Endodermal cell (in vitro differentiated cells): ENCODE data around the gene RBMS2. TPM values are rescaled to one million over a fixed set of nuclear protein-coding genes. Genes with fewer than 3 reads are reported as not detected.
"Not testable (repeated sequence)": the region's sequence is repeated elsewhere in the genome, so short reads cannot be mapped to it uniquely, and the experiment has no call there.

Experiments used
- DNase-seq: peaks from one replicate; pipeline ENCODE4 v3.0.0-alpha.2; 2017
- H3K27ac ChIP-seq: 2 replicates; pipeline ENCODE4 v1.5.1; 2013; ENCODE audit warnings: mild to moderate bottlenecking, low read depth, low read length, moderate library complexity
- H3K27me3 ChIP-seq: 2 replicates; pipeline ENCODE4 v1.6.1; 2013; ENCODE audit warnings: mild to moderate bottlenecking, low read length, moderate library complexity; ENCODE audit not compliant: insufficient read depth, control insufficient read depth, poor library complexity, severe bottlenecking
- H3K36me3 ChIP-seq: 2 replicates; pipeline ENCODE4 v1.7.0; 2013; ENCODE audit warnings: mild to moderate bottlenecking, low read length, moderate library complexity; ENCODE audit not compliant: control insufficient read depth, insufficient read depth
- H3K4me1 ChIP-seq: one replicate; pipeline ENCODE4 v1.7.0; 2013; ENCODE audit warnings: low read length; ENCODE audit not compliant: control insufficient read depth, insufficient read depth
- H3K4me3 ChIP-seq: 2 replicates; pipeline ENCODE4 v1.5.1; 2013; ENCODE audit warnings: mild to moderate bottlenecking, low read length, moderate library complexity
- H3K9ac ChIP-seq: 2 replicates; pipeline ENCODE4 v1.6.1; 2013; ENCODE audit warnings: mild to moderate bottlenecking, low read length, moderate library complexity; ENCODE audit not compliant: poor library complexity, severe bottlenecking; ENCODE audit errors: extremely low read depth
- H3K9me3 ChIP-seq: 2 replicates; pipeline ENCODE4 v1.6.1; 2013; ENCODE audit warnings: mild to moderate bottlenecking, low read length, moderate library complexity; ENCODE audit not compliant: control insufficient read depth
- H3K27ac Mint-ChIP-seq: 2 replicates; pipeline ENCODE4 v1.8.0; 2020; ENCODE audit warnings: mixed read lengths
- H3K27me3 Mint-ChIP-seq: 2 replicates; pipeline ENCODE4 v1.8.0; 2021; ENCODE audit warnings: mild to moderate bottlenecking, mixed read lengths; ENCODE audit not compliant: insufficient read depth
- H3K36me3 Mint-ChIP-seq: 2 replicates; pipeline ENCODE4 v1.8.0; 2020; ENCODE audit warnings: low read depth, mixed read lengths
- H3K4me1 Mint-ChIP-seq: 2 replicates; pipeline ENCODE4 v1.8.0; 2020; ENCODE audit warnings: mixed read lengths
- H3K4me3 Mint-ChIP-seq: 2 replicates; pipeline ENCODE4 v1.8.0; 2020; ENCODE audit warnings: mild to moderate bottlenecking, moderate library complexity, mixed read lengths
- H3K9me3 Mint-ChIP-seq: 2 replicates; pipeline ENCODE4 v1.8.0; 2020; ENCODE audit warnings: mild to moderate bottlenecking, mixed read lengths
- CTCF ChIP-seq: fragments of 200-600 bp; sonication (generic); conservative IDR thresholded peaks from 2 replicates; pipeline ENCODE4 v1.5.0; 2021; ENCODE audit warnings: antibody characterized with exemption, mild to moderate bottlenecking
- WGBS, 2 experiments: methylation state at CpG; one replicate each; pipeline versions ENCODE4 v1.1.5 to v1.1.7; 2013; ENCODE audit warnings: missing lambda C conversion rate in 2 of 2, mixed read lengths in 1 of 2; ENCODE audit not compliant: insufficient coverage in 1 of 2, insufficient read length in 1 of 2; 5-methylcytosine and 5-hydroxymethylcytosine counted together
- total RNA-seq, 2 donors: library from RNA; stranded (reverse); fragmentation: NEBNext Ultra II Directional in 1 of 2; extraction: Animal tissue kit (Norgen Biotek cat#: 25700) in 1 of 2; gene quantifications; 2 replicates in 1 of 2; 3 replicates in 1 of 2; pipeline ENCODE4 v1.2.1, GENCODE V29; 2021

The RBMS2 gene
- total RNA-seq, 2 donors from 2014 or later, result 26.3 to 33.8 TPM

- H3K4me3 Mint-ChIP-seq, H3K4me1 ChIP-seq, H3K27ac Mint-ChIP-seq, H3K36me3 Mint-ChIP-seq, H3K27ac ChIP-seq, H3K4me1 Mint-ChIP-seq, H3K36me3 ChIP-seq, H3K27me3 ChIP-seq, H3K4me3 ChIP-seq, H3K9ac ChIP-seq: not testable (repeated sequence)
- WGBS, 2 experiments, result 25 to 40% methylated on average over 1 to 14 of the region's 17 CpGs
- H3K9me3 ChIP-seq, result peaks cover 14% of the 10 kb centered on the region
- Mint-ChIP-seq H3K9me3 (peaks cover 38% of the 10 kb centered on the region), H3K27me3 (peaks cover 47% of the 10 kb centered on the region)
- peak; percentile 84 for DNase-seq
- peak; percentile 61 for TF ChIP-seq CTCF
Observed at GRCh38 chr12:56496704-56497103, 24.9 kb upstream of the RBMS2 start.

GRCh38 chr12:56498126-56498902 is 23.3 kb upstream of the RBMS2 start:
- not testable (repeated sequence) for H3K4me3 ChIP-seq, H3K4me1 Mint-ChIP-seq, H3K4me1 ChIP-seq, H3K36me3 ChIP-seq, H3K36me3 Mint-ChIP-seq, H3K27me3 ChIP-seq, H3K9ac ChIP-seq, H3K9me3 ChIP-seq, H3K27ac ChIP-seq, H3K4me3 Mint-ChIP-seq
- Mint-ChIP-seq H3K27ac (peak overlapping the region; percentile 19), H3K9me3 (peaks cover 33% of the 10 kb centered on the region), H3K27me3 (peaks cover 41% of the 10 kb centered on the region)
- DNase-seq, result peak; percentile 71
- WGBS, 2 experiments, result 70 to 71% methylated on average over 6 to 14 of the region's 14 CpGs

- not testable (repeated sequence) for H3K4me3 Mint-ChIP-seq, DNase-seq, H3K27ac Mint-ChIP-seq, H3K27me3 ChIP-seq, H3K9ac ChIP-seq, H3K36me3 ChIP-seq, H3K27ac ChIP-seq, H3K4me1 ChIP-seq, H3K4me1 Mint-ChIP-seq, H3K9me3 ChIP-seq, H3K4me3 ChIP-seq, H3K36me3 Mint-ChIP-seq
- Mint-ChIP-seq H3K27me3 (peaks cover 46% of the 10 kb centered on the region), H3K9me3 (peaks cover 30% of the 10 kb centered on the region)
- WGBS, 2 experiments, result 89 to 93% methylated on average over 9 of the region's 9 CpGs
Observed at GRCh38 chr12:56499452-56499851, 22.2 kb upstream of the RBMS2 start.

GRCh38 chr12:56499879-56500278 is 21.7 kb upstream of the RBMS2 start:
- not testable (repeated sequence) for H3K4me3 ChIP-seq, H3K27ac Mint-ChIP-seq, H3K9ac ChIP-seq, H3K27me3 ChIP-seq, H3K36me3 Mint-ChIP-seq, H3K36me3 ChIP-seq, H3K4me3 Mint-ChIP-seq, H3K4me1 Mint-ChIP-seq, H3K4me1 ChIP-seq, H3K9me3 ChIP-seq, H3K27ac ChIP-seq
- Mint-ChIP-seq H3K27me3 (peaks cover 46% of the 10 kb centered on the region), H3K9me3 (peaks cover 27% of the 10 kb centered on the region)
- 94 to 97% methylated on average over 12 to 13 of the region's 13 CpGs for whole genome bisulfite sequencing, 2 experiments
- DNase-seq, result peak; percentile 20
